DND-41 (cell line): ENCODE data around the gene TCF25.

Experiments used
- EZH2 ChIP-seq: IDR thresholded peaks from 3 replicates; pipeline ENCODE4 v1.6.1; 2012; ENCODE audit warnings: borderline replicate concordance, low read depth, mild to moderate bottlenecking, moderate library complexity, low read length, inconsistent platforms; ENCODE audit not compliant: severe bottlenecking
- TF ChIP-seq, protein P1 (sequence below): IDR thresholded peaks from 2 replicates; pipeline ENCODE4 v1.5.1; 2012; ENCODE audit warnings: borderline replicate concordance, low read length, moderate library complexity, mild to moderate bottlenecking; ENCODE audit not compliant: poor library complexity, severe bottlenecking; ENCODE audit errors: extremely low read depth

GRCh38 chr16:89880477-89881367, 7.3 kb downstream of the TCF25 start:
- TF ChIP-seq EZH2: no peak
- TF ChIP-seq, protein P1, sequence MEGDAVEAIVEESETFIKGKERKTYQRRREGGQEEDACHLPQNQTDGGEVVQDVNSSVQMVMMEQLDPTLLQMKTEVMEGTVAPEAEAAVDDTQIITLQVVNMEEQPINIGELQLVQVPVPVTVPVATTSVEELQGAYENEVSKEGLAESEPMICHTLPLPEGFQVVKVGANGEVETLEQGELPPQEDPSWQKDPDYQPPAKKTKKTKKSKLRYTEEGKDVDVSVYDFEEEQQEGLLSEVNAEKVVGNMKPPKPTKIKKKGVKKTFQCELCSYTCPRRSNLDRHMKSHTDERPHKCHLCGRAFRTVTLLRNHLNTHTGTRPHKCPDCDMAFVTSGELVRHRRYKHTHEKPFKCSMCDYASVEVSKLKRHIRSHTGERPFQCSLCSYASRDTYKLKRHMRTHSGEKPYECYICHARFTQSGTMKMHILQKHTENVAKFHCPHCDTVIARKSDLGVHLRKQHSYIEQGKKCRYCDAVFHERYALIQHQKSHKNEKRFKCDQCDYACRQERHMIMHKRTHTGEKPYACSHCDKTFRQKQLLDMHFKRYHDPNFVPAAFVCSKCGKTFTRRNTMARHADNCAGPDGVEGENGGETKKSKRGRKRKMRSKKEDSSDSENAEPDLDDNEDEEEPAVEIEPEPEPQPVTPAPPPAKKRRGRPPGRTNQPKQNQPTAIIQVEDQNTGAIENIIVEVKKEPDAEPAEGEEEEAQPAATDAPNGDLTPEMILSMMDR: no peak
